GM12878 (cell line): ENCODE results near the gene PRPF6. TPM values are rescaled to one million over a fixed set of nuclear protein-coding genes. Genes with fewer than 3 reads are reported as not detected.

Experiments
- ATAC-seq: fragments of 200-7000 bp; cut with Tn5 transposase; 3 replicates; pipeline ENCODE4 v1.9.1; 2020; ENCODE audit warnings: mild to moderate bottlenecking, moderate library complexity
- BruUV-seq: library from RNA; stranded (reverse); fragments of 400-500 nt; replicated peaks from 2 replicates; lab custom pipeline; 2021; lab: Mats Ljungman, UMichigan
- CTCF ChIA-PET: fragments of 300-600 bp; sonication (Branson Sonifier 250); formaldehyde crosslinking; extraction: SDS; loops from one replicate; lab custom pipeline; 2021; ENCODE audit warnings: inconsistent platforms; lab: Yijun Ruan, JAX
- POLR2A ChIA-PET: fragments of 350-600 bp; formaldehyde crosslinking; extraction: SDS; loops from one replicate; lab custom pipeline; 2021; ENCODE audit warnings: inconsistent platforms; lab: Charles Lee
- RAD21 ChIA-PET: fragments of 300-600 bp; sonication (Branson Sonifier 250); formaldehyde crosslinking; loops from one replicate; lab custom pipeline; 2023; ENCODE audit warnings: antibody characterized with exemption; ENCODE audit not compliant: unreplicated experiment; lab: Charles Lee
- SMC1A ChIA-PET: fragments of 300-600 bp; sonication (Branson Sonifier 250); formaldehyde crosslinking; loops from one replicate; lab custom pipeline; 2023; ENCODE audit not compliant: unreplicated experiment, uncharacterized antibody; lab: Charles Lee
- DNase-seq: peaks from one replicate; pipeline ENCODE4 v3.0.0-alpha.2; 2011; ENCODE audit warnings: low read depth, low spot score
- FAIRE-seq: peaks from 3 replicates; lab custom pipeline; 2011; peaks lifted over from hg19 to GRCh38; lab: Jason Lieb, UNC
- H2AFZ ChIP-seq: 2 replicates; pipeline ENCODE4 v1.6.0; 2011; ENCODE audit warnings: low read depth, low read length, control low read depth; ENCODE audit not compliant: control insufficient read depth
- H3K27ac ChIP-seq: 2 replicates; pipeline ENCODE4 v1.5.1; 2011; ENCODE audit warnings: control low read depth; ENCODE audit not compliant: control insufficient read depth, insufficient read depth
- H3K27me3 ChIP-seq, 2 experiments: replicated peaks in 1 of 2; 2 replicates each; pipeline versions ENCODE4 v1.6.0 to v1.6.1; 2011; ENCODE audit warnings: low read length in 1 of 2; ENCODE audit not compliant: control insufficient read depth in 2 of 2, insufficient read depth in 2 of 2
- H3K36me3 ChIP-seq, 2 experiments: 2 replicates each; pipeline ENCODE4 v1.5.1; 2011; ENCODE audit warnings: low read length in 1 of 2; ENCODE audit not compliant: control insufficient read depth in 2 of 2, insufficient read depth in 2 of 2
- H3K4me1 ChIP-seq: 2 replicates; pipeline ENCODE4 v1.6.1; 2011; ENCODE audit warnings: mild to moderate bottlenecking, low read length, moderate library complexity, mixed read lengths; ENCODE audit not compliant: control insufficient read depth, insufficient read depth
- H3K4me2 ChIP-seq: 2 replicates; pipeline ENCODE4 v1.6.0; 2011; ENCODE audit warnings: control low read depth; ENCODE audit not compliant: control insufficient read depth, insufficient read depth
- H3K4me3 ChIP-seq: fragments of 200-600 bp; sonication (generic); 2 replicates; pipeline ENCODE4 v1.5.1; 2016
- H3K79me2 ChIP-seq: 2 replicates; pipeline ENCODE4 v1.6.0; 2011; ENCODE audit warnings: low read length; ENCODE audit not compliant: control insufficient read depth, insufficient read depth
- H3K9ac ChIP-seq: 2 replicates; pipeline ENCODE4 v1.8.0; 2011; ENCODE audit warnings: low read length, control low read depth, mixed read lengths; ENCODE audit not compliant: control insufficient read depth, insufficient read depth
- H3K9me3 ChIP-seq: replicated peaks from 3 replicates; pipeline ENCODE4 v1.5.1; 2011; ENCODE audit warnings: mild to moderate bottlenecking, low read length; ENCODE audit not compliant: control insufficient read depth, insufficient read depth
- H4K20me1 ChIP-seq: 2 replicates; pipeline ENCODE4 v1.6.0; 2011; ENCODE audit not compliant: control insufficient read depth, insufficient read depth
- BCL3 ChIP-seq: IDR thresholded peaks from 2 replicates; pipeline ENCODE4 v1.6.1; 2011; ENCODE audit warnings: borderline replicate concordance, low read depth, mild to moderate bottlenecking, moderate library complexity, low read length; ENCODE audit not compliant: insufficient read depth, poor library complexity, severe bottlenecking
- ELK1 ChIP-seq: IDR thresholded peaks from 2 replicates; pipeline ENCODE4 v1.6.1; 2012; ENCODE audit warnings: low read depth, low read length, improper control_type of control experiment
- KAT2A ChIP-seq: conservative IDR thresholded peaks from 2 replicates; pipeline ENCODE4 v1.6.1; 2011; ENCODE audit warnings: low read depth, low read length; ENCODE audit not compliant: control insufficient read depth
- MYB ChIP-seq: fragments of 150-350 bp; IDR thresholded peaks from 2 replicates; pipeline ENCODE4 v1.6.1; 2014; ENCODE audit warnings: mild to moderate bottlenecking, low read depth, low read length, borderline replicate concordance
- MYC ChIP-seq: IDR thresholded peaks from 2 replicates; pipeline ENCODE4 v1.6.1; 2011; ENCODE audit warnings: mild to moderate bottlenecking, low read length, moderate library complexity, inconsistent platforms; ENCODE audit not compliant: insufficient read depth, insufficient replicate concordance, insufficient read length, severe bottlenecking
- RELA ChIP-seq: fragments of 450-650 bp; IDR thresholded peaks from 2 replicates; pipeline ENCODE4 v1.8.0; 2014; ENCODE audit warnings: borderline replicate concordance; ENCODE audit not compliant: partially characterized antibody
- RFX5 ChIP-seq: IDR thresholded peaks from 2 replicates; pipeline ENCODE4 v1.6.1; 2011; ENCODE audit warnings: low read depth, low read length, improper control_type of control experiment
- RUNX3 ChIP-seq: IDR thresholded peaks from 2 replicates; pipeline ENCODE4 v1.6.1; 2012; ENCODE audit warnings: low read length, inconsistent platforms
- SMAD5 ChIP-seq: IDR thresholded peaks from 2 replicates; pipeline ENCODE4 v1.6.1; 2016; ENCODE audit warnings: antibody characterized with exemption, low read depth
- SP1 ChIP-seq: IDR thresholded peaks from one replicate; pipeline ENCODE4 v1.6.1; 2011; ENCODE audit warnings: low read depth, low read length
- ZNF207 ChIP-seq: fragments of 450-650 bp; IDR thresholded peaks from 2 replicates; pipeline ENCODE4 v1.6.1; 2014; ENCODE audit warnings: antibody characterized with exemption, mild to moderate bottlenecking, borderline replicate concordance
- ZZZ3 ChIP-seq: IDR thresholded peaks from 2 replicates; pipeline ENCODE4 v1.6.1; 2011; ENCODE audit warnings: low read depth; ENCODE audit not compliant: control insufficient read depth, insufficient read length
- WGBS: methylation state at CpG from one replicate; pipeline ENCODE4 v1.1.6; 2016; ENCODE audit warnings: low lambda C conversion rate; ENCODE audit not compliant: insufficient replicate concordance, insufficient coverage; ENCODE audit errors: missing lambda C conversion rate; 5-methylcytosine and 5-hydroxymethylcytosine counted together
- in situ Hi-C: fragments of 300-500 bp; cut with MboI; formaldehyde crosslinking; loops from 9 replicates; pipeline ENCODE4 v1.14.3; 2018; ENCODE audit warnings: mixed read lengths
- intact Hi-C: fragments of 100-400 bp; cut with micrococcal nuclease; formaldehyde crosslinking; loops from one replicate; pipeline ENCODE4 v1.14.2; 2022; ENCODE audit not compliant: unreplicated experiment
- polyA plus RNA-seq, 11 experiments: library from polyadenylated mRNA; depleted of rRNA in 4 of 11; unstranded in 6 of 11; stranded (reverse) in 5 of 11; fragments of >200 nt; fragmentation: Nextera tagmentation in 4 of 11; fragmentation: Illumina TruSeq in 1 of 11; extraction: Ambion mirVana in 4 of 11; extraction: Trizol in 1 of 11; gene quantifications; 1 replicate in 1 of 11; 2 replicates in 10 of 11; pipeline versions ENCODE4 v1.2.1 to v1.2.3, GENCODE V29; 2011 to 2016; ENCODE audit warnings: inconsistent platforms in 2 of 11, missing spikeins in 2 of 11, low read depth in 1 of 11
- total RNA-seq, 4 experiments: library from RNA; depleted of rRNA in 3 of 4; stranded (reverse); fragments of >200 nt in 3 of 4; fragmentation: Illumina TruSeq in 1 of 4; extraction: Trizol in 1 of 4; gene quantifications; 2 replicates each; pipeline versions ENCODE4 v1.2.1 to v1.2.3, GENCODE V29; 2013 to 2021

The PRPF6 gene
- total and polyA plus RNA-seq, 10 of the 15 experiments (the other 5 are each of a cell fraction or from before 2014, with no cell fraction given), result 5.0 to 102 (median 71.3) TPM

GRCh38 chr20:64067733-64068307, 86.9 kb downstream of the PRPF6 start:
- RAD21 ChIA-PET, result no interaction called here
- H3K27ac ChIP-seq, result no peak overlapping the region
- in situ Hi-C loops, result no loop called here
- ATAC-seq (no peak), DNase-seq (no peak), FAIRE-seq (no peak)
- H3K4me1 ChIP-seq, result peaks cover 26% of the 10 kb centered on the region
- H3K36me3 ChIP-seq, result peaks cover 3 to 5% of the 10 kb centered on the region in 2 experiments; a peak in 3 of 4 replicates
- intact Hi-C loops, result no loop called here
- BruUV-seq, result no TSS peak
- no peaks in the 10 kb centered on the region for H3K27me3 ChIP-seq
- H3K4me3 ChIP-seq, result no peak overlapping the region
- no peaks in the 10 kb centered on the region for H3K9me3 ChIP-seq
- H3K79me2 ChIP-seq, result no peaks in the 10 kb centered on the region
- H2AFZ ChIP-seq, result no peak overlapping the region
- TF ChIP-seq SMAD5, result no peak
- TF ChIP-seq RFX5, result no peak
- no peak for TF ChIP-seq BCL3
- TF ChIP-seq ELK1, result no peak
- TF ChIP-seq MYB, result no peak
- no peak for TF ChIP-seq SP1
- no peak for TF ChIP-seq KAT2A
- TF ChIP-seq RUNX3, result no peak
- TF ChIP-seq MYC, result no peak
- TF ChIP-seq RELA, result no peak
- TF ChIP-seq ZZZ3, result no peak
- TF ChIP-seq ZNF207, result no peak
- TF ChIP-seq, all 136 proteins: peak for 0
- no peak overlapping the region for H3K9ac ChIP-seq
- ChIA-PET POLR2A (no interaction called here), SMC1A (no interaction called here), CTCF (interaction anchor here (2.3 to 2.4 kb wide), 2 partner anchors 10 to 13 kb away, joined by 10 to 19 read pairs; partner anchors contain the start of genes OPRL1 and RGS19)
- H4K20me1 ChIP-seq, result no peaks in the 10 kb centered on the region
- 35% methylated on average over 12 of the region's 12 CpGs for WGBS
- no peak overlapping the region for H3K4me2 ChIP-seq
